22Rv1 (cell line): ENCODE results near the gene BEND3.

Source experiments
- ZFX ChIP-seq: fragments of 450-650 bp; IDR thresholded peaks from 2 replicates; pipeline ENCODE4 v1.6.1; 2017; ENCODE audit warnings: antibody characterized with exemption, borderline replicate concordance
- TF ChIP-seq, protein P1 (sequence below): fragments of 450-650 bp; IDR thresholded peaks from 2 replicates; pipeline ENCODE4 v1.5.1; 2017; ENCODE audit warnings: mild to moderate bottlenecking

GRCh38 chr6:107032051-107032450 is 83.3 kb downstream of the BEND3 start:
- TF ChIP-seq, protein P1, sequence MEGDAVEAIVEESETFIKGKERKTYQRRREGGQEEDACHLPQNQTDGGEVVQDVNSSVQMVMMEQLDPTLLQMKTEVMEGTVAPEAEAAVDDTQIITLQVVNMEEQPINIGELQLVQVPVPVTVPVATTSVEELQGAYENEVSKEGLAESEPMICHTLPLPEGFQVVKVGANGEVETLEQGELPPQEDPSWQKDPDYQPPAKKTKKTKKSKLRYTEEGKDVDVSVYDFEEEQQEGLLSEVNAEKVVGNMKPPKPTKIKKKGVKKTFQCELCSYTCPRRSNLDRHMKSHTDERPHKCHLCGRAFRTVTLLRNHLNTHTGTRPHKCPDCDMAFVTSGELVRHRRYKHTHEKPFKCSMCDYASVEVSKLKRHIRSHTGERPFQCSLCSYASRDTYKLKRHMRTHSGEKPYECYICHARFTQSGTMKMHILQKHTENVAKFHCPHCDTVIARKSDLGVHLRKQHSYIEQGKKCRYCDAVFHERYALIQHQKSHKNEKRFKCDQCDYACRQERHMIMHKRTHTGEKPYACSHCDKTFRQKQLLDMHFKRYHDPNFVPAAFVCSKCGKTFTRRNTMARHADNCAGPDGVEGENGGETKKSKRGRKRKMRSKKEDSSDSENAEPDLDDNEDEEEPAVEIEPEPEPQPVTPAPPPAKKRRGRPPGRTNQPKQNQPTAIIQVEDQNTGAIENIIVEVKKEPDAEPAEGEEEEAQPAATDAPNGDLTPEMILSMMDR, result no peak
- TF ChIP-seq ZFX, result no peak
